GM23338 (cell line): ENCODE measurements around the gene ZNRD2.

Experiments
- CREB1 ChIP-seq: fragments of 250-450 bp; sonication (Bioruptor Pico); IDR thresholded peaks from 2 replicates; pipeline ENCODE4 v1.5.0; 2020; ENCODE audit warnings: low read depth, mild to moderate bottlenecking, moderate library complexity
- EZH2 ChIP-seq: fragments of 200-600 bp; sonication (generic); IDR thresholded peaks from one replicate; pipeline ENCODE4 v1.8.0; 2017; ENCODE audit warnings: antibody characterized with exemption, mild to moderate bottlenecking, low read depth; ENCODE audit not compliant: unreplicated experiment
- EZH2phosphoT487 ChIP-seq: fragments of 200-600 bp; sonication (generic); IDR thresholded peaks from one replicate; pipeline ENCODE4 v1.8.1; 2018; ENCODE audit warnings: antibody characterized with exemption; ENCODE audit not compliant: unreplicated experiment
- NANOG ChIP-seq: IDR thresholded peaks from 2 replicates; pipeline ENCODE4 v1.6.1; 2016; ENCODE audit warnings: antibody characterized with exemption, borderline replicate concordance
- POLR2AphosphoS5 ChIP-seq: IDR thresholded peaks from 2 replicates; pipeline ENCODE4 v1.6.1; 2016; ENCODE audit warnings: antibody characterized with exemption, low read depth
- STAT1 ChIP-seq: IDR thresholded peaks from one replicate; pipeline ENCODE4 v1.6.1; 2016; ENCODE audit warnings: antibody characterized with exemption; ENCODE audit not compliant: unreplicated experiment
- ZNF331 ChIP-seq: fragments of 250-450 bp; sonication (Bioruptor Pico); IDR thresholded peaks from 2 replicates; pipeline ENCODE4 v1.5.0; 2020; ENCODE audit warnings: low read depth, mild to moderate bottlenecking, moderate library complexity
- TF ChIP-seq, protein P1 (sequence below), 2 experiments: fragments of 200-600 bp in 1 of 2; sonication (generic) in 1 of 2; conservative IDR thresholded peaks; 2 replicates each; pipeline versions ENCODE4 v1.5.1 to v1.6.1; 2016 to 2017; ENCODE audit warnings: antibody characterized with exemption in 2 of 2, low read depth in 2 of 2, mild to moderate bottlenecking in 2 of 2, moderate library complexity in 1 of 2
- TF ChIP-seq, protein P2 (sequence below): fragments of 250-450 bp; sonication (Bioruptor Pico); IDR thresholded peaks from 2 replicates; pipeline ENCODE4 v1.5.0; 2020; ENCODE audit warnings: mild to moderate bottlenecking, moderate library complexity
- TF ChIP-seq, protein P3 (sequence below): IDR thresholded peaks from one replicate; pipeline ENCODE4 v1.6.1; 2018; ENCODE audit warnings: antibody characterized with exemption; ENCODE audit not compliant: unreplicated experiment

DNA sequence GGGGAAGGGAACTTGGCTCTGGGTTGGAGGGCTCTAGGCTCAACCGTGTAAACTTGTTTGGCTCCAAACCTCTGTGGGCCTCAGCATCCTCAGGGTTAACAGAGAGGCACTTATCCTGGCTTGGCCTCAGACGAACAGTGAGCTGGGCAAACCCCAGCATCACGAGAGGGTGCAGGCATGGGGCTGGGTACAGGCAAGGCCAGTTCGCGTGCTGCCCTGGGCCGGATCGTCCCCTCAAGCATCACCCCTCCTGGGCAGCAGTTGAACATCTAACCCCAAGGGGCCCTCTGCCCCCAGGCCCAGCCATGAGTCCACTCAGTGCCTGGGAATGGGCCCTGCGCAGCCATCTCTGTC, 7.5 kb downstream of the ZNRD2 start:
- TF ChIP-seq, protein P1, sequence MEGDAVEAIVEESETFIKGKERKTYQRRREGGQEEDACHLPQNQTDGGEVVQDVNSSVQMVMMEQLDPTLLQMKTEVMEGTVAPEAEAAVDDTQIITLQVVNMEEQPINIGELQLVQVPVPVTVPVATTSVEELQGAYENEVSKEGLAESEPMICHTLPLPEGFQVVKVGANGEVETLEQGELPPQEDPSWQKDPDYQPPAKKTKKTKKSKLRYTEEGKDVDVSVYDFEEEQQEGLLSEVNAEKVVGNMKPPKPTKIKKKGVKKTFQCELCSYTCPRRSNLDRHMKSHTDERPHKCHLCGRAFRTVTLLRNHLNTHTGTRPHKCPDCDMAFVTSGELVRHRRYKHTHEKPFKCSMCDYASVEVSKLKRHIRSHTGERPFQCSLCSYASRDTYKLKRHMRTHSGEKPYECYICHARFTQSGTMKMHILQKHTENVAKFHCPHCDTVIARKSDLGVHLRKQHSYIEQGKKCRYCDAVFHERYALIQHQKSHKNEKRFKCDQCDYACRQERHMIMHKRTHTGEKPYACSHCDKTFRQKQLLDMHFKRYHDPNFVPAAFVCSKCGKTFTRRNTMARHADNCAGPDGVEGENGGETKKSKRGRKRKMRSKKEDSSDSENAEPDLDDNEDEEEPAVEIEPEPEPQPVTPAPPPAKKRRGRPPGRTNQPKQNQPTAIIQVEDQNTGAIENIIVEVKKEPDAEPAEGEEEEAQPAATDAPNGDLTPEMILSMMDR (conservative IDR thresholded peaks at IDR 0.05; ENCODE audit: low read depth in 2 of 2), result no peak
- TF ChIP-seq, protein P2, sequence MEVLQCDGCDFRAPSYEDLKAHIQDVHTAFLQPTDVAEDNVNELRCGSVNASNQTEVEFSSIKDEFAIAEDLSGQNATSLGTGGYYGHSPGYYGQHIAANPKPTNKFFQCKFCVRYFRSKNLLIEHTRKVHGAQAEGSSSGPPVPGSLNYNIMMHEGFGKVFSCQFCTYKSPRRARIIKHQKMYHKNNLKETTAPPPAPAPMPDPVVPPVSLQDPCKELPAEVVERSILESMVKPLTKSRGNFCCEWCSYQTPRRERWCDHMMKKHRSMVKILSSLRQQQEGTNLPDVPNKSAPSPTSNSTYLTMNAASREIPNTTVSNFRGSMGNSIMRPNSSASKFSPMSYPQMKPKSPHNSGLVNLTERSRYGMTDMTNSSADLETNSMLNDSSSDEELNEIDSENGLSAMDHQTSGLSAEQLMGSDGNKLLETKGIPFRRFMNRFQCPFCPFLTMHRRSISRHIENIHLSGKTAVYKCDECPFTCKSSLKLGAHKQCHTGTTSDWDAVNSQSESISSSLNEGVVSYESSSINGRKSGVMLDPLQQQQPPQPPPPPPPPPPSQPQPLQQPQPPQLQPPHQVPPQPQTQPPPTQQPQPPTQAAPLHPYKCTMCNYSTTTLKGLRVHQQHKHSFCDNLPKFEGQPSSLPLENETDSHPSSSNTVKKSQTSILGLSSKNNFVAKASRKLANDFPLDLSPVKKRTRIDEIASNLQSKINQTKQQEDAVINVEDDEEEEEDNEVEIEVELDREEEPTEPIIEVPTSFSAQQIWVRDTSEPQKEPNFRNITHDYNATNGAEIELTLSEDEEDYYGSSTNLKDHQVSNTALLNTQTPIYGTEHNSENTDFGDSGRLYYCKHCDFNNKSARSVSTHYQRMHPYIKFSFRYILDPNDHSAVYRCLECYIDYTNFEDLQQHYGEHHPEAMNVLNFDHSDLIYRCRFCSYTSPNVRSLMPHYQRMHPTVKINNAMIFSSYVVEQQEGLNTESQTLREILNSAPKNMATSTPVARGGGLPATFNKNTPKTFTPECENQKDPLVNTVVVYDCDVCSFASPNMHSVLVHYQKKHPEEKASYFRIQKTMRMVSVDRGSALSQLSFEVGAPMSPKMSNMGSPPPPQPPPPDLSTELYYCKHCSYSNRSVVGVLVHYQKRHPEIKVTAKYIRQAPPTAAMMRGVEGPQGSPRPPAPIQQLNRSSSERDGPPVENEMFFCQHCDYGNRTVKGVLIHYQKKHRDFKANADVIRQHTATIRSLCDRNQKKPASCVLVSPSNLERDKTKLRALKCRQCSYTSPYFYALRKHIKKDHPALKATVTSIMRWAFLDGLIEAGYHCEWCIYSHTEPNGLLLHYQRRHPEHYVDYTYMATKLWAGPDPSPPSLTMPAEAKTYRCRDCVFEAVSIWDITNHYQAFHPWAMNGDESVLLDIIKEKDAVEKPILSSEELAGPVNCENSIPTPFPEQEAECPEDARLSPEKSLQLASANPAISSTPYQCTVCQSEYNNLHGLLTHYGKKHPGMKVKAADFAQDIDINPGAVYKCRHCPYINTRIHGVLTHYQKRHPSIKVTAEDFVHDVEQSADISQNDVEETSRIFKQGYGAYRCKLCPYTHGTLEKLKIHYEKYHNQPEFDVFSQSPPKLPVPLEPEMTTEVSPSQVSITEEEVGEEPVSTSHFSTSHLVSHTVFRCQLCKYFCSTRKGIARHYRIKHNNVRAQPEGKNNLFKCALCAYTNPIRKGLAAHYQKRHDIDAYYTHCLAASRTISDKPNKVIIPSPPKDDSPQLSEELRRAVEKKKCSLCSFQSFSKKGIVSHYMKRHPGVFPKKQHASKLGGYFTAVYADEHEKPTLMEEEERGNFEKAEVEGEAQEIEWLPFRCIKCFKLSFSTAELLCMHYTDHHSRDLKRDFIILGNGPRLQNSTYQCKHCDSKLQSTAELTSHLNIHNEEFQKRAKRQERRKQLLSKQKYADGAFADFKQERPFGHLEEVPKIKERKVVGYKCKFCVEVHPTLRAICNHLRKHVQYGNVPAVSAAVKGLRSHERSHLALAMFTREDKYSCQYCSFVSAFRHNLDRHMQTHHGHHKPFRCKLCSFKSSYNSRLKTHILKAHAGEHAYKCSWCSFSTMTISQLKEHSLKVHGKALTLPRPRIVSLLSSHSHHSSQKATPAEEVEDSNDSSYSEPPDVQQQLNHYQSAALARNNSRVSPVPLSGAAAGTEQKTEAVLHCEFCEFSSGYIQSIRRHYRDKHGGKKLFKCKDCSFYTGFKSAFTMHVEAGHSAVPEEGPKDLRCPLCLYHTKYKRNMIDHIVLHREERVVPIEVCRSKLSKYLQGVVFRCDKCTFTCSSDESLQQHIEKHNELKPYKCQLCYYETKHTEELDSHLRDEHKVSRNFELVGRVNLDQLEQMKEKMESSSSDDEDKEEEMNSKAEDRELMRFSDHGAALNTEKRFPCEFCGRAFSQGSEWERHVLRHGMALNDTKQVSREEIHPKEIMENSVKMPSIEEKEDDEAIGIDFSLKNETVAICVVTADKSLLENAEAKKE (CRISPR knock-in tag), result no peak
- TF ChIP-seq ZNF331 (CRISPR knock-in tag) (no peak), STAT1 (no peak), EZH2phosphoT487 (no peak), CREB1 (no peak), EZH2 (no peak), POLR2AphosphoS5 (no peak), NANOG (no peak)
- TF ChIP-seq, protein P3, sequence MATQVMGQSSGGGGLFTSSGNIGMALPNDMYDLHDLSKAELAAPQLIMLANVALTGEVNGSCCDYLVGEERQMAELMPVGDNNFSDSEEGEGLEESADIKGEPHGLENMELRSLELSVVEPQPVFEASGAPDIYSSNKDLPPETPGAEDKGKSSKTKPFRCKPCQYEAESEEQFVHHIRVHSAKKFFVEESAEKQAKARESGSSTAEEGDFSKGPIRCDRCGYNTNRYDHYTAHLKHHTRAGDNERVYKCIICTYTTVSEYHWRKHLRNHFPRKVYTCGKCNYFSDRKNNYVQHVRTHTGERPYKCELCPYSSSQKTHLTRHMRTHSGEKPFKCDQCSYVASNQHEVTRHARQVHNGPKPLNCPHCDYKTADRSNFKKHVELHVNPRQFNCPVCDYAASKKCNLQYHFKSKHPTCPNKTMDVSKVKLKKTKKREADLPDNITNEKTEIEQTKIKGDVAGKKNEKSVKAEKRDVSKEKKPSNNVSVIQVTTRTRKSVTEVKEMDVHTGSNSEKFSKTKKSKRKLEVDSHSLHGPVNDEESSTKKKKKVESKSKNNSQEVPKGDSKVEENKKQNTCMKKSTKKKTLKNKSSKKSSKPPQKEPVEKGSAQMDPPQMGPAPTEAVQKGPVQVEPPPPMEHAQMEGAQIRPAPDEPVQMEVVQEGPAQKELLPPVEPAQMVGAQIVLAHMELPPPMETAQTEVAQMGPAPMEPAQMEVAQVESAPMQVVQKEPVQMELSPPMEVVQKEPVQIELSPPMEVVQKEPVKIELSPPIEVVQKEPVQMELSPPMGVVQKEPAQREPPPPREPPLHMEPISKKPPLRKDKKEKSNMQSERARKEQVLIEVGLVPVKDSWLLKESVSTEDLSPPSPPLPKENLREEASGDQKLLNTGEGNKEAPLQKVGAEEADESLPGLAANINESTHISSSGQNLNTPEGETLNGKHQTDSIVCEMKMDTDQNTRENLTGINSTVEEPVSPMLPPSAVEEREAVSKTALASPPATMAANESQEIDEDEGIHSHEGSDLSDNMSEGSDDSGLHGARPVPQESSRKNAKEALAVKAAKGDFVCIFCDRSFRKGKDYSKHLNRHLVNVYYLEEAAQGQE, result no peak
